ENCODE results near the gene GAS2L3.

Gene GAS2L3

GRCh38 chr12:100661300-100661951 lies 87.9 kb downstream of the GAS2L3 start:
- H2AFZ ChIP-seq = no peak overlapping the region
- no peaks in the 10 kb centered on the region for H3K36me3 ChIP-seq (ENCODE audit: control insufficient read depth, insufficient read depth, low read length)
- H3K9me3 ChIP-seq (ENCODE audit: control insufficient read depth, low read length) = no peaks in the 10 kb centered on the region
- no peak overlapping the region for H3K27ac ChIP-seq
- no peaks in the 10 kb centered on the region for H3K4me1 ChIP-seq
- H3K27me3 ChIP-seq (ENCODE audit: control insufficient read depth, insufficient read depth, low read length) = no peaks in the 10 kb centered on the region
- H3K4me3 ChIP-seq (ENCODE audit: low read depth, low read length) = no peak overlapping the region
- TF ChIP-seq CTCF (IDR thresholded peaks at IDR 0.05) = no peak
- no peaks in the 10 kb centered on the region for H3K79me2 ChIP-seq
- H3K4me2 ChIP-seq (ENCODE audit: low read length) = no peak overlapping the region
- no peak overlapping the region for H3K9ac ChIP-seq

DNA sequence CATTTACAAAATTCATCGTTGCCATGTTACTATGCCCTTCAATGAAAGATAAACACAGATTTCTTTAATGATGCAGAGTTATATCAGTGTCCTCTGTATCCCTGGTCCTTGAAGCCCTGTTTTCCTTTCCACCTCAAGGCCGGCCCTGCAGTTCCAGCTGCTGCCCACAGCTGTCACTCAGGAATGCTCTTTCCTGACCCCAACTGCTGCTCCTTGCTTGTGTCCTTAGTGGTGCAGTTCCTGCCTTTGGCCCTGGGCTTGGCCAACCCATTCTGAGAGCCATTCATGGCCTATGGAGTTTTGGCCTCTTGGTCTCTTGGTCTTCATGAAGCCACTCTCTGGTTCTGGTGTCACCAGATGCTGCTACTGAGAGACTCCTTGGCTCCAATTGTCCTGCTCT lies 93.1 kb downstream of the GAS2L3 start:
- no peak overlapping the region for H3K4me3 ChIP-seq (ENCODE audit: low read depth, low read length)
- no peaks in the 10 kb centered on the region for H3K4me1 ChIP-seq
- no peaks in the 10 kb centered on the region for H3K79me2 ChIP-seq
- H3K27ac ChIP-seq = no peak overlapping the region
- no peak for TF ChIP-seq CTCF (IDR thresholded peaks at IDR 0.05)
- H2AFZ ChIP-seq = no peak overlapping the region
- H3K4me2 ChIP-seq (ENCODE audit: low read length) = no peak overlapping the region
- no peaks in the 10 kb centered on the region for H3K27me3 ChIP-seq (ENCODE audit: control insufficient read depth, insufficient read depth, low read length)
- H3K9me3 ChIP-seq (ENCODE audit: control insufficient read depth, low read length) = no peaks in the 10 kb centered on the region
- no peak overlapping the region for H3K9ac ChIP-seq
- H3K36me3 ChIP-seq (ENCODE audit: control insufficient read depth, insufficient read depth, low read length) = no peaks in the 10 kb centered on the region

DNA sequence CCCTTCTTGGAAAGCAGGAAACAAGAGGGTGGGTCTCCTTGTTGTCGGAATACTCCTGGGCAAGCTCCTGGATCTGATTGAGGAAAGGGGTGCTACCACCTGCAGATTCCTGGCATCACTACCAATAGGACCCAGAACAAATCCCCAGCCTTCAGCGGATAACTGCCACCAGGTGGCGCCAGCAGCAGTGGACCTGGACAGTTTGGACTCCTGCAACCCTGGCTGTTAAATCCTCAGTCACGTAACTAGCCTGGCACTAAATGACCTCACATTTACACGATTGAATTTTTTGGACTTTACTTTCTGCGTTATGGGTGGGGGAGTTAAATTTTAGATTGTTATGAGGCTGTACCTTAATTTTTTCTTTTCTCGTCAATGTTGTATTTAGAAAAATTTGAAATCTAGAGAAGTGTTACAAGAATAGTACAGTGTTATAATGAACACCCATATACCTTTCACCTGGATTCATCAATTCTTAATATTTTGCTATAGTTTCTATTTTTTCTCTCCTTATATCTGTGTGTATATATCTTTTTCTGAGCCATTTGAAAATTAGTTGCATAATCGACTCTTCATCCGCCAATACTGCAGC lies 95.6 kb downstream of the GAS2L3 start:
- Histone ChIP-seq H3K27me3 (ENCODE audit: control insufficient read depth, insufficient read depth, low read length) (peaks cover 4% of the 10 kb centered on the region), H3K4me2 (ENCODE audit: low read length) (no peak overlapping the region), H3K79me2 (no peaks in the 10 kb centered on the region), H3K36me3 (ENCODE audit: control insufficient read depth, insufficient read depth, low read length) (no peaks in the 10 kb centered on the region), H3K4me3 (ENCODE audit: low read depth, low read length) (no peak overlapping the region), H2AFZ (no peak overlapping the region), H3K4me1 (no peaks in the 10 kb centered on the region), H3K9ac (no peak overlapping the region), H3K27ac (no peak overlapping the region), H3K9me3 (ENCODE audit: control insufficient read depth, low read length) (no peaks in the 10 kb centered on the region)
- TF ChIP-seq CTCF (IDR thresholded peaks at IDR 0.05) = peak; percentile 32

- no peaks in the 10 kb centered on the region for H3K79me2 ChIP-seq
- H3K4me3 ChIP-seq (ENCODE audit: low read depth, low read length) = no peak overlapping the region
- H3K9me3 ChIP-seq (ENCODE audit: control insufficient read depth, low read length) = no peaks in the 10 kb centered on the region
- no peaks in the 10 kb centered on the region for H3K4me1 ChIP-seq
- H3K36me3 ChIP-seq (ENCODE audit: control insufficient read depth, insufficient read depth, low read length) = no peaks in the 10 kb centered on the region
- H3K27me3 ChIP-seq (ENCODE audit: control insufficient read depth, insufficient read depth, low read length) = peaks cover 4% of the 10 kb centered on the region
- no peak overlapping the region for H3K27ac ChIP-seq
- H3K4me2 ChIP-seq (ENCODE audit: low read length) = no peak overlapping the region
- H3K9ac ChIP-seq = no peak overlapping the region
- no peak for TF ChIP-seq CTCF (IDR thresholded peaks at IDR 0.05)
- H2AFZ ChIP-seq = no peak overlapping the region
Observed at GRCh38 chr12:100669922-100670321, 96.4 kb downstream of the GAS2L3 start.
